GM18858 (cell line): ENCODE results near the gene HIP1R.
"Not testable (repeated sequence)": the region's sequence is repeated elsewhere in the genome, so short reads cannot be mapped to it uniquely, and the experiment has no call there.

ENCODE experiments used
- ATAC-seq: cut with Tn5 transposase; IDR thresholded peaks from one replicate; pipeline ENCODE4 v1.9.1; 2021; ENCODE audit not compliant: unreplicated experiment

Gene HIP1R

DNA sequence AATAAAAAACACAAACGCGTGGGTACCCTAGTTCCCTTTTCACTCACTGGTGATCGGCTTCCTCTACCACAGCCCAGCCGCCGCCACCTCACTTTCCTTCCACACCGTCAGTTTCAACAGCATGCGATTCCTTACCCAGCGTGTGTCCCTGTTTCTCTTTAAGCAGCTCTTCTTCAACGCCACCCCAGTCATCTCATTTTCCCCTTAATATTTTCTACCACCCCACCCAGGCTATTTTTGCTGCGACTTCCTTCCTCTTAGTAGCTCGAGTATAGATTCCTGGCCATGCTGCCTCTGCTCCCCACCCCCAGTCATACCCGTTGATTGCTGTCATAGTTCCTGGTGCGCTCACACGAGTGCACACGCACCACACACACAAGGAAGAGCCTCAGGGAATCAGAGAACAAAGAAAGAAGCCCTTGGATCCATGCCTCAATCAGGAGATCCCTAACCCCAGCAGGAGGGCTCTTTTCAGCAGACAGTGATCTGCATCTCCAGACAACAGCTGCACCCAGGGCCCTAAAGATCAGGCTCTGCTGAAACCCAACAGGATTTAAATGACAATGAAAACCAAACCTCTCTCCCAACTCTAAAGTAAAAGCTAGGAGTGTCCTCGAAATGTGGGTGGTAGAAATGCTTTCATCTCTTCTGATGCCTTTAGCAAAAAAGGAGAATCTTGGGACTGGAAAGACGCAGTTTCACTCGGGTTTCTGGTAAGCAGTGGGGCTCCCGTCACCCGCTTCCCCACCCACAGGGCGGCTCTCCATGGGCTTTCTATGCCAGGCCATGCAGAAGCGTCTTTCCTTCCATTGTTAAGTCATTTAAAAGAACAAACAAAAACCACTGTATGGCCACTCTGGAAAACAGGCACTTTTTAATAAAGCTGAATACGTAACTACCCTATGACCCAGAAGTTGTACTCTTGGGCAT, 36.9 kb downstream of the HIP1R start:
- ATAC-seq = no peak

DNA sequence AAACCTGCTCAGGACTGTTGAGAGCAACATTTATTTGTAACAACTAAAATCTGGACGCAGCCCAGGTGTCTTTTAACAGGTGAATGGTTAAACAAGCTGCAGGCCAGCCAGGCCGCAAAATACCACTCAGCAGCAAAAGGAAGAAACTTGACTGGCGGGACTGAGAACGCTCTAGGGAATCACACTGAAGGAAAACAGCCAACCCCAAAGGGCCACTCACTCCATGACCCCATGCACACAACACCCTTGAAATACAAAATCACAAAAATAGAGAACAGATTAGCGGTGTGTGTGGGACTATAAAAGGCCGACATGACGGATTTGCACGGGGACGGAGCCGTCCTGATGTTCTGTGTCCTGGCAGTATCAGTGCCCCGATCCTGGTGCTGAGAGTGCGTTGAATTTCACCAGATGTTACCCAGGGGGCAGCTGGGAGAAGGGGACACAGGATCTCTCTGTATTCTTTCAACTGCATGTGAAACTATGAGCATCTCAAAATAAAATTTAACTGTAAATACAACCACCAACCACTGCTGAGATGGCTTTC, 37.6 kb downstream of the HIP1R start:
- ATAC-seq = no peak

DNA sequence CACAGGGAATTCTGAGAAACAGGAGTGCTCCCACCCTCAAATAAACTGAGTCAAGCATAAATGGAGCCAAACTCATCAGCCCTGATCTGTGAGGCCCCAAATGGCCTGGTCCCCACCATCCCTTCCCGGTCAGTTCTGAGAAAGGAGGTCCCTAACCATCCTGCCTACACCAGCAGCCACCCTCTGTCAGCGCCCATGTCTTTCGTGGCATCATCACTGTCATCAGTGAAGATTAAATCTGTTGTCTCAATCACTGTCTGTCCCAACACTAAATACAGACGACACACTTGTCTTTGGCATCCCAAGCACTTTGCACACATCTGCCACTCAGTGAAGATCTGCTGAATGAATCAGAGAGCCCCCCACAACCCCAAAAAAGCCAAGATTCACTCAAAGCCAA, 38.3 kb downstream of the HIP1R start:
- ATAC-seq = no peak

DNA sequence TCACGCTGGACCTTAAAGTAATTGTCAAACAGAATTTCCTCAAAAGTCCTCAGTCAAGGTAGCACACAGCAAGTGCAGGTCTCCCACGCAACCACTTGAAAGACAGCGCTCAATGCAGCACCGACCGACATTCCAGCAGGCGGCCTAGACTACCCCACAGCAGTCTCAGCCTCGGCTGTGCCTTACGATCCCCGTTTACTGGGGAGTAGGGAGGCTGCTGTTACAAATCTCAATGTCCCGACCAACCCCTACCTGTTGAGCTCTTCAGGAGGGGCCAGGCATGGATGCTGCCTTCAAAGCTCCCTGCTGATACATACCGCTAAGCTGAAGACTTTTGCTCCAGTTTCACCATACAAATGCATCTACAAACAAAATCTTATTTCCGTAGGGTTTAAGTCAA, 38.8 kb downstream of the HIP1R start:
- no peak for ATAC-seq

DNA sequence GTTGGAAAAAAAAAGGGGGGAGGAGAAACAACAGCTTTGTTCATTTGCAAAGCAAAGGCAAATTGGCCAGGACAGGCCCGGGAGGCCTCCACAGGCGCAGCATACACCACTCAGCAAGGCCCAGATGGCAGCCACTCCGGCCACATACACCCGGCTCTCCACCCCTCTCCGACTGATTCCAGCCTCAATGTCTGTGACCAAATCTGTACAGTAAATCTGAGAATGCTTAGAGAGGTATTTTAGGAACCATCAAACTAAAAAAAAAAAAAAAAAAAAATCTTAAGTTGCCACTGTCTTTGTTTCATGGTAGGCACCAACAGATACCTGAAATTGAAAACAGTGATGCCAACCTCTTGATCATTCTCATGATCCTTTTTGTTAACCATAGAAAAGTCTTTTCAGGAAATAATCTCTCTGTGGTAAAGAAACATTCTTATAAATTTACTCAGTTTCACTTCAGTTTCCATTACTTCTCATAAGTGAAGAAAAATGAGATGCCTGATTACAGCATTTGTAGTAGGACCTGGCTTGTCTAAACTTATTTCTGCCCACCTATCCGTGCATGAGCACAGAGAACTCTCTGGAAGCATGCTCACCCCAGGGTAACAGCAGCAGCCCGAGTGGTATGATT, 40.4 kb downstream of the HIP1R start:
- peak; percentile 48 for ATAC-seq

DNA sequence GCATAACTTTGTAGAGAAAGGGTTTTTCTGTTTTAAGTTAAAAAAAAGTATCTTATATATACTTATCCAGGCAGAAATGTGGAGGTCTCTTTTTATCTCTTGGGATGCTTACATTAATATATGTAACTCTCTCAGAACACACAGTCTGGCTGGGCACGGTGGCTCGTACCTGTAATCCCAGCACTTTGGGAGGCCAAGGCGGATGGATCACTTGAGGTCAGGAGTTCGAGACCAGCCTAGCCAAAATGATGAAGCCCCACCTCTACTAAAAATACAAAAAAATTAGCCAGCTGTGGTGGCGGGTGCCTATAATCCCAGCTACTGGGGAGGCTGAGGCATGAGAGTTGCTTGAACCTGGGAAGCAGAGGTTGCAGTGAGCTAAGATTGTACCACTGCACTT, 41.0 kb downstream of the HIP1R start:
- ATAC-seq = not testable (repeated sequence)

DNA sequence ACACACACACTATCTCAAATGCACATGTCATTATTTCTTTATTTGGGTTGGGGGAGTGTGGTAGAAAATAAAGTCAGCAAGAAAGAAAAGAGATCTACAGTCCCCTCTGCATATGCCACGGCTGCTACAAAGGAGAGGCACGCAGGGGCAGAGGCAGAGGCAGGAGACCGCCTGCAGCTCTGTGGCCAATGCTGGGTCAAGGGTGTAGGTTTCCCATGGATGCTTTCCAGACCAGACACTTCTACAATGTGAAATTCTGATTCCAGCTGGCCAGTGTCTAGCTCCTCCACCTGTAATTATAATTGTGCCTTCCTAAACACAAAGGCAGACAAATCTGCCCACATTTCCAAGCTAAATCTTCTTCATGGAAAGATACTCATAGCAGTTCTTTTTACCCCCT, 41.5 kb downstream of the HIP1R start:
- ATAC-seq = no peak

DNA sequence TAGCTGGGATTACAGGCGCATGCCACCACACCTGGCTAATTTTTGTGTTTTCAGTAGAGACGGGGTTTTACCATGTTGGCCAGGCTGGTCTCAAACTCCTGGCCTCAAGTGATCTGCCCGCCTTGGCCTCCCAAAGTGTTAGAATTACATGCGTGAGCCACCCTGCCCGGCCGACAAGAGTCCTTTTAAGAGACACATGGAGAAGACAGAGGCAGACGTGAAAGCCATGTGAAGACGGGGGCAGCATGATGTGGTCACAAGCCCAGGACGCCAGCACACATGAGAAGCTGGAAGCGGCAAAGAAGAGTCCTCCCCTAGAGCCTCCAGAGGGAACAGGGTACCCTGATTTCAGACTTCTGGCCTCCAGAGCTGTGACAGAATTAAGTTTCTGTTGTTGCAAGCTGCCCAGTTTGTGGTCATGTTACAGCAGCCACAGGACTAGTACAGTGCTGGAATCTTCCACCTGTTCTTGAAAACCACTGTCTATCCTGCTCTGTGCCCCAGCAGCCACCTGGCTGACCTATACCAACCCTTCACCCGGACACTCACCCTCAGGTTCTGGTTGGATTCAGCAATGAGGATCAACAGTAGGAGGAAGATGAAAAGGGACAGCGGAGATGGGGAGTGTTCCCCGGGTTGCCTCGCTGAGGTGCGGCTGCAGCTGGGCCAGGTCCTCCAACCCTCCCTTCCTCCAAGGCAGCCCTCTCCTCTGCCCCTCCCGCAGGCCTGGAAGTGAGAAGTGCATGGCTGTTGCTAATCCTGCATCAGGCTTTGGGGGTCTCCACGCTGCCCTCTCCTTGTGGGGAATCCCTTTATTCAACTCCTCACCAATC, 43.7 kb downstream of the HIP1R start:
- no peak for ATAC-seq

DNA sequence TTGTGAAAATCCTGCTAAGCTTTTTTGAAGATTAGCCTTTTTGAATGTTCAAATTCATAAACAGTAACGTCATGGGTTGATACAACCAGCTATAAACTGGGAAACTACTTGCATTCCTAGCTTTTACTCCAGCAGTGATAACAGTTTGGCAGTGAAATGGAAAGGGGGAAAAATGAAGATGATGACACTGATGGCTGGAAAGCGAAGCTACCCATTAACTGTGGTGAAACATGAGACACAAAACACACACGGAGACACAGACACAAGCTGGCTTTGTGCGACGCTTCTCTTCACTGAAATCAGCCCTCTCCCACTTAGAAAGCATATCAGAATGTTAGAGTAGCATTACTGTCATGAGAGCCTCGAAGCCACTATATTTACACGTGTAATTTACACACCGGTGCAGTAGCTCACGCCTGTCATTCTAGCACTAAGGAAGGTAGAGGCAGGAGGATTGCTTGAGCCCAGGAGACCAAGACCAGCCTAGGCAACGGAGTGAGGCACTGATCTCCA, 45.0 kb downstream of the HIP1R start:
- ATAC-seq = no peak

DNA sequence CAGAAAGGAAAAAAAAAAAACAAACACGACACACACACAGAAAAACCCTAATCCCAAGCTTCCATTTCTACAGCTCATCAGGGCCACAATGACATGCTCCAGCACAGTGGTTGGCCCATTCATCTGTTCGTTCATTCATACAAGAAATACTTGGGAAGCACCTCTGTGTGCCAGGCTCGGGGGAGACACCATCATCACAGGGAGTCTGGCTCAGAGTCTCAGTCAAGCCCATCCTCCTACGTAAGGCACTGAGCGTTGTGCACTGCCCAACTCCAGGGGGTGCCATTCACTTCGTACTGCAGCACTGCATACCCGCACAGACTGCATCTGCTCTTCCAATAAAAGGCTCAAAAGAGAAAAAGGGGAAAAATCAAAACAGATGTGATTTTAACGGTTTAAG, 45.4 kb downstream of the HIP1R start:
- ATAC-seq = no peak

DNA sequence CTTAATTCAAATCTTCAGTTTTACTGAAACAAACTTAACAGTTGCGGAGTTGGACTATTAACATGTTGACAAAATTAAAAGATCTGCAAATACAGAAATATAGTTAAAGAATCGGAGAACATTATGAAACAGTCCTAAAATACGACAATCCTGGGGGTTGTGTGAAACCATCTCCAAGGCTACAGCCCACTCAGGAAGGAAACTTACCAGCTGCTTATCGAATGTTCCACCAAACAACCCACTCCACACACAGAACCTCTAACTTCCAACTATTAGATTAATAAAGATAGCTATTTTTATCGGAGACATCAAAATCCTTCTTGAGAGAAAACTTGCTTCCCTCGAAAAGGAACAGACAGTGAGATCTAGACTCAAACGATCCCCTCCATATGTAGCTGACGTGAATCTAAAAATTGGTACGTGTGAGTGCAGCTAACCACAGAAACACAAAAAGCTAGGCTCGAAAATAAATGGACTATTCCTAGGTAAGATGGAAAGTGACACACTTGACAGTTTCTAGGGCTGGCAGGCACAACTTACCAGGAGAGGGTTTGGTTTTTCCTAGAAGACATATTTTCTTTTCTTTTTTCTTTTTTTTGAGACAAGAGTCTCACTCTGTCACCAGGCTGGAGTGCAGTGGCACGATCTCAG, 47.8 kb downstream of the HIP1R start:
- no peak for ATAC-seq

DNA sequence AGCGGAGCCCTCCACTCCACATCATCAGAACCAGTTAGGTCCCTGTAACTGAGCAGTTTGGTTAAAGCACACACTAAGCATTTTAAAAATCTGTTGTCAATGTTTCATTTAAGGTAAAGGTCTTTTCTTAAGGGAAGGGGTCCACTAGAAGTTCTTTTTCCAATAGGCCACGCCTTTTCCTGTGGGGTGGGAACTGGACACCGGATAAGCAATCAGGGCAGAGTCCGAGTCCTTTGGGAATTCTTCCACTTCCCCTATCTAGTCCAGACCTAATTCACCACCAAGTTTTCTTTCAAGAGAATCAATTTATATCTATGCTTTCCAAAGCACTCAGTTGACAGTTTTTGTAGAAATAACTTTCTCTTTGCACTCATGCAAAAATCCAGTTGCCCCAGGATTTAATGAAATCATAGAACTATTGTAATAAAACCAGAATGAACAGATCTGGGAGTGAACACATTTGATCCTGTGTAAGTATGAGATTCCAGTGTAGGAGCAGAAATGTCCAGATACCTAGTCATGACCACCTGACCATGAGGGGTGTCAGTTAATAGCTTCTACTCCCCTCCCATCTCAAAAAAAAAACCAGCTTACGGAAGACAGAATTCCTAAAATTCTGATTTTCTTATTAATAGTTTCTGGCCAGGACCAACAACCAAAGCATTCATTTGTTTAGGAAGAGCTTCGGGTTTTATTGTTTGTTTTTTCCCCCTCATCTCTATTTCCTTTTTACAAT, 49.0 kb downstream of the HIP1R start:
- ATAC-seq = no peak

DNA sequence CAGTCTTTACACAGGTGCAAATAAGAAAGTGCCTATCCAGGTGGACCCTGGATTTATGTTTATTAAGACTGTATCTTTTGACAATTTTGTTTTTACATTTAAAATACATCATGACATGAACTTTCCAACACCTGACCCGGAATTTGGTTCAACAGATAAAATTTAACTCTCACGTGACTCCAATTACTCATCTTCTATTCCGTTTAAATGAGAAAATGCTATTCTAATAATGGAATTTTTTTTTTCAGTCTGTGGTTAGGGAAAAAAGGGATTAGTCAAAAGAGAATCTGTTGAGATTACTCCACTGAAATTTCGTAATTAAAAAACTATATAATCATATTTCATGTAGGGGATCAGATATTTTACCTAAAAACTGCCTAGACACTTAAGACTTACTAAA, 49.6 kb downstream of the HIP1R start:
- no peak for ATAC-seq

DNA sequence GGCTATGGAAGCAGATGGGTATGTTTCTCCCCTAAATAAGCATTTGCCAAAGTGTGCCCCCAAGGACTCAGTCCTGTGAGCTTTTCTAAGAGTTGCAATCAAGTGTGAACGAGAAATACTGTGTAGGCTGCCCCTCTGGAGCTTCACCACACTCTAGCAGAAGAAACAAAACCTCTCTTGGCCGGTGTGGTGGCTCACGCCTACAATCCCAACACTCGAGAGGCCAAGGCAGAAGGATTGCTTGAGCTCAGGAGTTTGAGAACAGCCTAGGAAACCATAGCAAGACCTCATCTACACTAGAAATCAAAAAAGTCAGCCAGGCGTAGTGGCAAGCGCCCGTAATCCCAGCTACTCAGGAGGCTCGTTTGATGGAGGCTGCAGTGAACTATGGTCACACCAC, 50.9 kb downstream of the HIP1R start:
- ATAC-seq = no peak

DNA sequence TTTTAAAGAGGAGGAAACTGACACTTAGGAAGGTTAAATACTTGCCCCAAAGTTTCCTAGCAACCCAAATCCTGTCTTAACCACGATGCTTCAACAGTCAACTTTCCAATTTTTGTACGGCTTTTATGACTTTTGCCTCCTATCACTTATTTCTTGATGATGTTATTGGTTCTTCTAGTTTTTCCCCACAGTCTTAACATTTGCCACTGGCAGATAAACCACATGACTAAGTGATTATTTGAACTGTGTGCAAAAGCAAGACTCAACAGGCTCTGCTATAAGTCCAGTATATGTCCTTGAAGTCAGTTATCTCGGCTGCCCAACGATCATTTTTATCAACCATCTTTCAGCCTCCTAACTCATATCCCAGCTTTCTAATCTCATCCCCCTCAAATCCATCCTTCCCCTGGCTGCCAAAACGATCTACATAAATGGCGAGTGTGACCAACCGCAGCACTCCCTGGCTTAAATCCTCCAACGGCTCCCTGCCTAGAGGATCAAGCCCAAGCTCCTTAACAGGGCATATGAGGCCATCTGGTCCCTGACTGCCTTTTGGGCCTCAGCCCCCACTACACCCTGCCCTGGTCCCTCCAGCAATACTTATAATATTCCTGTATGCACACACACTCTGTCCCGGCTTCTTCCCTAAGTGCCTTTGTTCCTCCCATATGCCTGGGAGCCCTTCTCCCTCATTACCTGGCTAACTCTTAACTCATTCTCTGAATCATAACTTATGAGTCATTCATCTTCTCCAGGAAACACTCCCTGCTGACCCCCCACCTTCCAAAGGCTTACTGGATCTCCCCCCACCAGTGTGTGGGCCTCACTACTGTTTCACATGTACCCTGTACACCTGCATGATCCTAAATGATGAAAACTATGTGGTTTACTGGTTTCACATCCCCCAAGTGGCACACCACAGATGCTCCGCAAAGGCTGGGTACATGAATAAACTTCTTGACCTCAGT, 51.9 kb downstream of the HIP1R start:
- ATAC-seq = peak; percentile 70

DNA sequence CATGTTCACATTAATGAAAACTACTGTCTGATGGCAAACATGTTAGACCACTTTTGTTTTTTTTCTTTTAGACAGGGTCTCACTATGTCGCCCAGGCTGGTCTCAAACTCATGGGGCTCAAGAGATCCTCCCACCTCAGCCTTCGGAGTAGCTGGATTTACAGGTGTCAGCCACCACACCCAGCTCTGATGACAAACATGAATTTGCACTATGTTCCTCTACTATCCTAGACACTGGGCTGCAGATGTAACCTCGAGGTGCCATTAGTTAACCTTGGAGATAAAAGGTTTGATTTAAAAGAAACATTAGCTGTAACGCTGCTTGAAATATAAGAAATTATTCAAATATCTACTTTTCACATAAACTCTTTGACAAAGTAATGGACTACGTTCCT, 52.6 kb downstream of the HIP1R start:
- no peak for ATAC-seq

DNA sequence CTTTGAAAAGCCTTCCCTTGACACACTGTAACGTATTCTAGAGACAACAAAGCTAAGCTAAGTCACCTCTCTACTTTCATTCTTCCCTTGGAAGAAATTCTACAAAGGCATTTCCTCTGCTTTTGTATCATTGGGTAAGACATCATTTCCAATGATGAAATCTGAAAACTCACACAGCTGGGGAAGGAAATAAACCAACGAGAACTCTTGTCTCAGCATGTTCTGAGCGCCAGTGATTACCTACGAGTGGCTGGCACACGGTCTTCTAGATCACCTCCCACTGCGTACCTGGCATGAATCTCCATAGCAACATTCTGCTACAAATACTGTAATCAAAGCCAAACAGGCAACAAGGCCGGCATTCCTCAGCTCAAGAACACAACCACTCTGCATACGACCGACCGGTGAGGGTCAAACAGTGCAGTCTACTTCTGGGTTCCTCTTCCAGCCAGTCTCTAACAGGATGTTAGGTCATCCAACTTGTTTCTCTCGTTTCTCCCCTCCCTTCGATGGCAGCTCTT, 53.0 kb downstream of the HIP1R start:
- ATAC-seq = no peak

DNA sequence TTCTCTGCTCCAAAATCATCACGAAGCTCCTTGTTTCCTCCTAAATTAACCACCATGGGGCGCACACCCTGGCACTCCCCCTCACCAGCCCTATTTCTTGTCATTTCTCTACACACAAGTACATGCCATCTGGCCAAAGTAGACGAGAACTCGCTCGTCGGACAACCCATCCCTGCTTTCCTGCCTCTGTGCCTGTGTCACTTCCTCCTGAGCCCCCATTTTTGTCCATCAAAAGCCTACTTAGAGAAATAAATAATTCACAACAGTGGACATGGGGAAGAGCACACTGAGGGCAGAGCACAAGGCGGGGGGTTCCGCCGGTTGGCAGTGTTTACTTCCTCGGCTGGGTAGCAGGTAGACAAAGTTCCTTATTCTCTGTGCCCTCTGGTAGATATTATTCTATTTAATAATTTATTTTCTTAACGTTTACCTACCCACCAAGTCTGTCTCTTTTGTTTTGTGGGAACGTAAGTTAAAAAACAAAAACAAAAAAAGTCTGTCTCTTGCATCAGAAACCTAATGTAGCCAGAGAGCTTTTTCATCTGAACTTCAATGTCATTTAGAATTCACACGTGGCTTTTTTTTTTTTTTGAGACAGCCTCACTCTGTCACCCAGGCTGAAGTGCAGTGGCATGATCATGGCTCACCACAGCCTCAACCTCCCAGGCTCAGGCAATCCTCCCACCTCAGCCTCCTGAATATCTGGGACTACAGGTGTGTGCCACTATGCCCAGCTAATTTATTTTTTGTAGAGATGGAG, 54.7 kb downstream of the HIP1R start:
- ATAC-seq = no peak
